DND-41 (cell line): Measurements from ENCODE around the gene KCNS3.

ENCODE experiments used
- ATAC-seq: fragments of 200-7000 bp; cut with Tn5 transposase; 3 replicates; pipeline ENCODE4 v1.9.1; 2021; ENCODE audit warnings: low read depth; ENCODE audit not compliant: insufficient read depth
- DNase-seq: peaks from one replicate; pipeline ENCODE4 v3.0.0-alpha.2; 2020
- H2AFZ ChIP-seq: 2 replicates; pipeline ENCODE4 v1.6.0; 2012; ENCODE audit warnings: low read depth, low read length
- H3K27ac ChIP-seq: 2 replicates; pipeline ENCODE4 v1.5.1; 2012; ENCODE audit warnings: low read length, inconsistent platforms
- H3K27me3 ChIP-seq: fragments of 200-600 bp; sonication (generic); 2 replicates; pipeline ENCODE4 v1.6.0; 2012; ENCODE audit warnings: low read length, mild to moderate bottlenecking, inconsistent platforms; ENCODE audit not compliant: insufficient read depth, poor library complexity
- H3K36me3 ChIP-seq: 2 replicates; pipeline ENCODE4 v1.5.1; 2012; ENCODE audit warnings: low read length, inconsistent platforms; ENCODE audit not compliant: insufficient read depth
- H3K4me1 ChIP-seq: 2 replicates; pipeline ENCODE4 v1.5.1; 2012; ENCODE audit warnings: mild to moderate bottlenecking, low read length; ENCODE audit not compliant: insufficient read depth
- H3K4me2 ChIP-seq: 2 replicates; pipeline ENCODE4 v1.6.0; 2012; ENCODE audit warnings: mild to moderate bottlenecking, moderate library complexity, low read length, inconsistent platforms; ENCODE audit not compliant: insufficient read depth
- H3K4me3 ChIP-seq, 2 experiments: fragments of 200-600 bp in 1 of 2; shearing (Covaris generic) in 1 of 2; 2 replicates each; pipeline ENCODE4 v1.5.1; 2012 to 2016; ENCODE audit warnings: inconsistent platforms in 2 of 2, low read length in 2 of 2, mild to moderate bottlenecking in 2 of 2, low read depth in 1 of 2, moderate library complexity in 1 of 2
- H3K79me2 ChIP-seq: 2 replicates; pipeline ENCODE4 v1.6.0; 2012; ENCODE audit warnings: low read length, inconsistent platforms; ENCODE audit not compliant: insufficient read depth
- H3K9ac ChIP-seq: 2 replicates; pipeline ENCODE4 v1.6.0; 2012; ENCODE audit warnings: low read depth, mild to moderate bottlenecking, inconsistent platforms, low read length, moderate library complexity
- H3K9me3 ChIP-seq: 2 replicates; pipeline ENCODE4 v1.5.1; 2012; ENCODE audit warnings: low read length, moderate library complexity, mild to moderate bottlenecking, inconsistent platforms; ENCODE audit not compliant: insufficient read depth, severe bottlenecking
- H4K20me1 ChIP-seq: 2 replicates; pipeline ENCODE4 v1.6.0; 2012; ENCODE audit warnings: low read length; ENCODE audit not compliant: insufficient read depth
- EZH2 ChIP-seq: IDR thresholded peaks from 3 replicates; pipeline ENCODE4 v1.6.1; 2012; ENCODE audit warnings: borderline replicate concordance, low read depth, mild to moderate bottlenecking, moderate library complexity, low read length, inconsistent platforms; ENCODE audit not compliant: severe bottlenecking
- TF ChIP-seq, protein P1 (sequence below): IDR thresholded peaks from 2 replicates; pipeline ENCODE4 v1.5.1; 2012; ENCODE audit warnings: borderline replicate concordance, low read length, moderate library complexity, mild to moderate bottlenecking; ENCODE audit not compliant: poor library complexity, severe bottlenecking; ENCODE audit errors: extremely low read depth

KCNS3 gene

DNA sequence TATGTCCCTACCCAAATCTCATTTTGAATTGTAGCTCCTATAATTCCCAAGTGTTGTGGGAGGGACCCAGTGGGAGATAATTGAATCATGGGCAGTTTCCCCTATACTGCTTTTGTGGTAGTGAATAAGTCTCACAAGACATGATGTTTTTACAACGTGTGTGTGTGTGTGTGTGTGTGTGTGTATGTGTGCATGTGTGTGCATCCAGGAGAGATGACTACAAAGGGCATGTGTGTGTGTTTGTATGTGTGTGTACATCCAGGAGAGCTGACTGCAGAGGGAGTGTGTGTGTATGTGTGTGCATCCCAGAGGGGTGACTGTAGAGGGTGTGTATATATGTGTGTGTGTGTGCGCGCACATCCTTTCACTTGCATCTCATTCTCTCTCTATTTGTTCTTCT, 86.7 kb downstream of the KCNS3 start:
- no peak for ATAC-seq

GRCh38 chr2:17966798-17967197, 88.3 kb downstream of the KCNS3 start:
- Histone ChIP-seq H3K36me3 (no peaks in the 10 kb centered on the region), H4K20me1 (no peaks in the 10 kb centered on the region), H3K9ac (no peak overlapping the region), H3K9me3 (no peaks in the 10 kb centered on the region), H2AFZ (no peak overlapping the region; the same call in 1 of the 2 replicates), H3K79me2 (no peaks in the 10 kb centered on the region), H3K27me3 (no peaks in the 10 kb centered on the region), H3K4me2 (peak overlapping the region; percentile 49; the same call in 1 of the 2 replicates), H3K4me3 (0 out of 4 replicates have a peak overlapping the region, but pooled peaks of 1 of the 2 experiments have one; percentile 3), H3K27ac (no peak overlapping the region; the same call in 1 of the 2 replicates), H3K4me1 (peaks cover 26% of the 10 kb centered on the region)
- peak; percentile 50 for DNase-seq
- TF ChIP-seq, protein P1, sequence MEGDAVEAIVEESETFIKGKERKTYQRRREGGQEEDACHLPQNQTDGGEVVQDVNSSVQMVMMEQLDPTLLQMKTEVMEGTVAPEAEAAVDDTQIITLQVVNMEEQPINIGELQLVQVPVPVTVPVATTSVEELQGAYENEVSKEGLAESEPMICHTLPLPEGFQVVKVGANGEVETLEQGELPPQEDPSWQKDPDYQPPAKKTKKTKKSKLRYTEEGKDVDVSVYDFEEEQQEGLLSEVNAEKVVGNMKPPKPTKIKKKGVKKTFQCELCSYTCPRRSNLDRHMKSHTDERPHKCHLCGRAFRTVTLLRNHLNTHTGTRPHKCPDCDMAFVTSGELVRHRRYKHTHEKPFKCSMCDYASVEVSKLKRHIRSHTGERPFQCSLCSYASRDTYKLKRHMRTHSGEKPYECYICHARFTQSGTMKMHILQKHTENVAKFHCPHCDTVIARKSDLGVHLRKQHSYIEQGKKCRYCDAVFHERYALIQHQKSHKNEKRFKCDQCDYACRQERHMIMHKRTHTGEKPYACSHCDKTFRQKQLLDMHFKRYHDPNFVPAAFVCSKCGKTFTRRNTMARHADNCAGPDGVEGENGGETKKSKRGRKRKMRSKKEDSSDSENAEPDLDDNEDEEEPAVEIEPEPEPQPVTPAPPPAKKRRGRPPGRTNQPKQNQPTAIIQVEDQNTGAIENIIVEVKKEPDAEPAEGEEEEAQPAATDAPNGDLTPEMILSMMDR: no peak
- no peak for TF ChIP-seq EZH2
- peak; percentile 94 for ATAC-seq

More for the DNA sequence above, 86.7 kb downstream of the KCNS3 start:
- Histone ChIP-seq H3K9ac (no peak overlapping the region), H3K36me3 (no peaks in the 10 kb centered on the region), H2AFZ (no peak overlapping the region), H3K79me2 (no peaks in the 10 kb centered on the region), H3K4me2 (no peak overlapping the region), H4K20me1 (no peaks in the 10 kb centered on the region), H3K27me3 (no peaks in the 10 kb centered on the region), H3K9me3 (no peaks in the 10 kb centered on the region), H3K4me1 (peaks cover 26% of the 10 kb centered on the region), H3K4me3 (no peak overlapping the region), H3K27ac (no peak overlapping the region)
- TF ChIP-seq, protein P1: no peak
- no peak for DNase-seq

DNA sequence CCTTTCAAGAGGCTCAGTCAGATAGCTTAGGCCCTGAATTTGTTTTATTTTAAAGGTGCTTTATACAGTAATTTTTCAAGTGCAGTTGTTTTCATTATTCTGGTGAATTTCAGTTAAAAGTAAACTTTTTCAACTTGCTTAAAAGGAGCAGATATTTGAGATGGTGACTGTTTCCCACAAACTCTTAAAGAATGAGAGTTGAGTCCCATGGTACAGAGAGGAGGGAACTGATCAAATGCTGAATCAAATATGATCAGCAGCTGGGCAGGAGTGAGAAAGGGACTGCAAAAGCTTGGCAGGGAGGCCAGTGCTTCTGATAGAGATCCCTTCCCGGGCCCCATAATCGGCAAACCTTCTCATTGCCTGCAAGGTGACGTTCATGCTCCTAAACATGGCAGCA, 91.2 kb downstream of the KCNS3 start:
- H3K36me3 ChIP-seq: no peaks in the 10 kb centered on the region
- TF ChIP-seq, protein P1: no peak
- no peak for TF ChIP-seq EZH2
- H3K79me2 ChIP-seq: no peaks in the 10 kb centered on the region
- H3K4me1 ChIP-seq: peaks cover 26% of the 10 kb centered on the region
- no peaks in the 10 kb centered on the region for H3K9me3 ChIP-seq
- H3K9ac ChIP-seq: no peak overlapping the region
- no peak overlapping the region for H3K4me2 ChIP-seq
- ATAC-seq (no peak), DNase-seq (no peak)
- H3K27me3 ChIP-seq: no peaks in the 10 kb centered on the region
- H2AFZ ChIP-seq: no peak overlapping the region
- no peaks in the 10 kb centered on the region for H4K20me1 ChIP-seq
- no peak overlapping the region for H3K27ac ChIP-seq
- H3K4me3 ChIP-seq: no peak overlapping the region
